Mesothelial cell of epicardium (in vitro differentiated cells): ENCODE data around the gene RCAN1. TPM values are rescaled to one million over a fixed set of nuclear protein-coding genes. Genes with fewer than 3 reads are reported as not detected.

Source experiments
- DNase-seq, 2 experiments: peaks; one replicate each; pipeline ENCODE4 v3.0.0; 2021; ENCODE audit warnings: low spot score in 2 of 2; ENCODE audit not compliant: unreplicated experiment in 2 of 2
- H3K27ac Mint-ChIP-seq: 2 replicates; pipeline ENCODE4 v1.8.0; 2021; ENCODE audit warnings: mixed read lengths
- H3K27me3 Mint-ChIP-seq: 2 replicates; pipeline ENCODE4 v1.8.0; 2021; ENCODE audit warnings: low read depth, mixed read lengths
- H3K36me3 Mint-ChIP-seq: 2 replicates; pipeline ENCODE4 v1.8.0; 2021; ENCODE audit warnings: mixed read lengths
- H3K4me1 Mint-ChIP-seq: 2 replicates; pipeline ENCODE4 v1.8.0; 2021; ENCODE audit warnings: mixed read lengths
- H3K4me3 Mint-ChIP-seq: 2 replicates; pipeline ENCODE4 v1.8.0; 2021; ENCODE audit warnings: mild to moderate bottlenecking, moderate library complexity, mixed read lengths
- H3K9me3 Mint-ChIP-seq: 2 replicates; pipeline ENCODE4 v1.8.0; 2021; ENCODE audit warnings: mixed read lengths
- total RNA-seq: library from RNA; stranded (reverse); gene quantifications from 3 replicates; pipeline ENCODE4 v1.2.1, GENCODE V29; 2021
- TF ChIP-seq, protein P1 (sequence below): fragments of 200-600 bp; sonication (generic); IDR thresholded peaks from one replicate; pipeline ENCODE4 v1.5.0; 2021; ENCODE audit warnings: antibody characterized with exemption; ENCODE audit not compliant: unreplicated experiment

The RCAN1 gene
- total RNA-seq, 1 donor from 2014 or later: 14.8 TPM

- no peak for DNase-seq
- Mint-ChIP-seq H3K4me3 (no peak overlapping the region), H3K27ac (peak overlapping the region; percentile 9), H3K4me1 (peaks cover 19% of the 10 kb centered on the region), H3K36me3 (peaks cover 2% of the 10 kb centered on the region), H3K27me3 (no peaks in the 10 kb centered on the region), H3K9me3 (peaks cover 10% of the 10 kb centered on the region)
- TF ChIP-seq, protein P1, sequence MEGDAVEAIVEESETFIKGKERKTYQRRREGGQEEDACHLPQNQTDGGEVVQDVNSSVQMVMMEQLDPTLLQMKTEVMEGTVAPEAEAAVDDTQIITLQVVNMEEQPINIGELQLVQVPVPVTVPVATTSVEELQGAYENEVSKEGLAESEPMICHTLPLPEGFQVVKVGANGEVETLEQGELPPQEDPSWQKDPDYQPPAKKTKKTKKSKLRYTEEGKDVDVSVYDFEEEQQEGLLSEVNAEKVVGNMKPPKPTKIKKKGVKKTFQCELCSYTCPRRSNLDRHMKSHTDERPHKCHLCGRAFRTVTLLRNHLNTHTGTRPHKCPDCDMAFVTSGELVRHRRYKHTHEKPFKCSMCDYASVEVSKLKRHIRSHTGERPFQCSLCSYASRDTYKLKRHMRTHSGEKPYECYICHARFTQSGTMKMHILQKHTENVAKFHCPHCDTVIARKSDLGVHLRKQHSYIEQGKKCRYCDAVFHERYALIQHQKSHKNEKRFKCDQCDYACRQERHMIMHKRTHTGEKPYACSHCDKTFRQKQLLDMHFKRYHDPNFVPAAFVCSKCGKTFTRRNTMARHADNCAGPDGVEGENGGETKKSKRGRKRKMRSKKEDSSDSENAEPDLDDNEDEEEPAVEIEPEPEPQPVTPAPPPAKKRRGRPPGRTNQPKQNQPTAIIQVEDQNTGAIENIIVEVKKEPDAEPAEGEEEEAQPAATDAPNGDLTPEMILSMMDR: no peak
Observed at GRCh38 chr21:34531399-34531798, 83.5 kb downstream of the RCAN1 start.

DNA sequence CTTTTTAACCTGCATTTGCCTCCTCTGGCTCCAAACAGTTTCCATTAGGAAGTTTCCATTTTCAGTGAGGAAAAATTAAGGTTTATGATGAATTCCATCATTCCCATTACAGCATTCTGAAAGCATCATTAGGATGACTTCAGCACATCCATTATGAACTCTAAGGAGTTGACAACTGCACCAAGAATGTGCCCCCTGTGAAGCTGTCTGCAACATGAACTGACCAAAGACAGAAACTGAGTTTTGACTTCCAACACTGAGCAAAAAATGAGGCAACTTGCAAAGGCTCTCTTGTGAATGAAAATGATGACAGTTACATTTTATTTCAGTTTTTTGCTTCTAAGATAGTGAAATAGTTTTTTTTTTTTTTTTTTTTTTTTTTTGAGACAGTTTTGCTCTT is 84.7 kb downstream of the RCAN1 start:
- peaks cover 22% of the 10 kb centered on the region for H3K4me1 Mint-ChIP-seq
- DNase-seq: no peak
- H3K9me3 Mint-ChIP-seq: peaks cover 10% of the 10 kb centered on the region
- H3K27me3 Mint-ChIP-seq: no peaks in the 10 kb centered on the region
- peaks cover 2% of the 10 kb centered on the region for H3K36me3 Mint-ChIP-seq
- H3K4me3 Mint-ChIP-seq: no peak overlapping the region
- H3K27ac Mint-ChIP-seq: no peak overlapping the region
- TF ChIP-seq, protein P1: no peak

- no peaks in the 10 kb centered on the region for H3K27me3 Mint-ChIP-seq
- no peak overlapping the region for H3K27ac Mint-ChIP-seq
- peaks cover 24% of the 10 kb centered on the region for H3K4me1 Mint-ChIP-seq
- DNase-seq: no peak
- TF ChIP-seq, protein P1: no peak
- peaks cover 2% of the 10 kb centered on the region for H3K36me3 Mint-ChIP-seq
- peaks cover 10% of the 10 kb centered on the region for H3K9me3 Mint-ChIP-seq
- H3K4me3 Mint-ChIP-seq: no peak overlapping the region
Observed at GRCh38 chr21:34528131-34528561, 86.8 kb downstream of the RCAN1 start.

DNA sequence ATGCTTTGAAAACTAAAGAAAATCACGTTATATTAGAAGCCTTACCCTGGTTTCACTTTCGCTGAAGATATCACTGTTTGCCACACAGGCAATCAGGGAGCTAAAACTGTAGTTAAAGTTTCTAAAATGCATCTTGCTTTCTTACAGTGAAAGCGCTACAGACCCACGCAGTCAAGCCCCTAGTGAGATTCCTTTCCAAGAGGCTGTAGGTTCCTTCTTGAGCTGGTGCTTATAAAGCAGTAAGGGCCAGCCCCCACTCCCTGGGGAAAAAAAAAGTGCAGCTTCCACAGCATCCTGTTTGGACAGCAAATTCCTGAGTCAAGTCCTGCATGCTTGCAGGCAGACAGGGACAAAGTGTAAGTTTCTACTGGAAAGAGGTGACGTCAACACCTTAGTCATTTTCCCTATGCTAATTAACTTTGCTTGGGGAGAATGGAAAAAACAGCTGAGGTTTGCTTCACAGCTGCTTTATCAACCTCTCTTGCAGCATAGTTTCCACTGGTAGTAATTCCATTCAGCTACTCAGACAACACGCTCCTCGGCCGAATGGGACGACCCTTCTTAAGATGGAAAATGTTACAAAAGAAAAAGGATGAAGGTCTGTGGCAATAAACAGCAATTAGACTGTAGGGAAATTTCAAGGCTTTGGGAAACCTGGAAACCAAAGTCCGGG is 88.2 kb downstream of the RCAN1 start:
- Mint-ChIP-seq H3K27me3 (no peaks in the 10 kb centered on the region), H3K9me3 (peaks cover 10% of the 10 kb centered on the region), H3K4me1 (peaks cover 24% of the 10 kb centered on the region), H3K27ac (peak overlapping the region; percentile 98), H3K36me3 (peaks cover 2% of the 10 kb centered on the region), H3K4me3 (peak overlapping the region; percentile 59)
- DNase-seq: peak in 1 of 2 experiments; percentile 62
- TF ChIP-seq, protein P1: no peak

- Mint-ChIP-seq H3K4me1 (peaks cover 24% of the 10 kb centered on the region), H3K27me3 (no peaks in the 10 kb centered on the region), H3K9me3 (peaks cover 10% of the 10 kb centered on the region), H3K27ac (peak overlapping the region; percentile 98), H3K36me3 (peaks cover 5% of the 10 kb centered on the region), H3K4me3 (peak overlapping the region; percentile 59)
- DNase-seq: no peak
- TF ChIP-seq, protein P1: no peak
Observed at GRCh38 chr21:34526241-34526617, 88.7 kb downstream of the RCAN1 start.
